Measurements from ENCODE around the gene PLA1A.
"Not testable (repeated sequence)": the region's sequence is repeated elsewhere in the genome, so short reads cannot be mapped to it uniquely, and the experiment has no call there.

Gene PLA1A

GRCh38 chr3:119597548-119598288 is at the start of gene PLA1A:
Gene PLA1A (plus strand): TSS chr3:119597885. CDS start chr3:119597914, 29 bp downstream.
- DNase-seq (ENCODE audit: low read depth in 2 of 2): no peak

GRCh38 chr3:119548341-119548740 is 49.3 kb upstream of the PLA1A start:
- DNase-seq (ENCODE audit: low read depth in 2 of 2): no peak

GRCh38 chr3:119550192-119550910 is 47.3 kb upstream of the PLA1A start:
- DNase-seq (ENCODE audit: low read depth in 2 of 2): no peak

- DNase-seq (ENCODE audit: low read depth in 2 of 2): no peak
These were observed 46.1 kb upstream of the PLA1A start for GRCh38 chr3:119551598-119551997.

- not testable (repeated sequence) for DNase-seq (ENCODE audit: low read depth in 2 of 2)
These were observed 44.8 kb upstream of the PLA1A start for GRCh38 chr3:119552928-119553327.

GRCh38 chr3:119553823-119554415 is 43.8 kb upstream of the PLA1A start:
- no peak for DNase-seq (ENCODE audit: low read depth in 2 of 2)

- DNase-seq (ENCODE audit: low read depth in 2 of 2): no peak
These were observed 42.4 kb upstream of the PLA1A start for GRCh38 chr3:119555309-119555735.

- DNase-seq (ENCODE audit: low read depth in 2 of 2): no peak
These were observed 41.8 kb upstream of the PLA1A start for GRCh38 chr3:119555929-119556328.

GRCh38 chr3:119557192-119557876 is 40.4 kb upstream of the PLA1A start:
- DNase-seq (ENCODE audit: low read depth in 2 of 2): no peak

- DNase-seq (ENCODE audit: low read depth in 2 of 2): no peak
These were observed 39.8 kb upstream of the PLA1A start for GRCh38 chr3:119557877-119558269.

- DNase-seq (ENCODE audit: low read depth in 2 of 2): no peak
These were observed 38.9 kb upstream of the PLA1A start for GRCh38 chr3:119558626-119559317.

GRCh38 chr3:119559441-119559963 is 38.2 kb upstream of the PLA1A start, which contains the start of gene CD80:
Gene CD80 (minus strand): TSS chr3:119559614. CDS start chr3:119557728, 1,886 bp downstream.
- DNase-seq (ENCODE audit: low read depth in 2 of 2): peak; percentile 20 to 29

- no peak for DNase-seq (ENCODE audit: low read depth in 2 of 2)
These were observed 37.5 kb upstream of the PLA1A start for GRCh38 chr3:119560160-119560559.

GRCh38 chr3:119562307-119562961 is 35.3 kb upstream of the PLA1A start:
- no peak for DNase-seq (ENCODE audit: low read depth in 2 of 2)

- DNase-seq (ENCODE audit: low read depth in 2 of 2): not testable (repeated sequence)
These were observed 34.4 kb upstream of the PLA1A start for GRCh38 chr3:119563334-119563733.

GRCh38 chr3:119569156-119569555 is 28.5 kb upstream of the PLA1A start:
- no peak for DNase-seq (ENCODE audit: low read depth in 2 of 2)

- DNase-seq (ENCODE audit: low read depth in 2 of 2): no peak
These were observed 27.5 kb upstream of the PLA1A start for GRCh38 chr3:119570229-119570628.

GRCh38 chr3:119571230-119571629 is 26.5 kb upstream of the PLA1A start:
- no peak for DNase-seq (ENCODE audit: low read depth in 2 of 2)

GRCh38 chr3:119571688-119572087 is 26.0 kb upstream of the PLA1A start:
- no peak for DNase-seq (ENCODE audit: low read depth in 2 of 2)

GRCh38 chr3:119575507-119575906 is 22.2 kb upstream of the PLA1A start:
- no peak for DNase-seq (ENCODE audit: low read depth in 2 of 2)
